GM10266 (cell line): Measurements from ENCODE around the gene SNPH.

Experiments
- DNase-seq: peaks from one replicate; pipeline ENCODE4 v3.0.0; 2012; ENCODE audit errors: extremely low spot score
- TF ChIP-seq, protein P1 (sequence below): IDR thresholded peaks from 2 replicates; pipeline ENCODE4 v1.5.1; 2012; ENCODE audit warnings: mild to moderate bottlenecking, low read depth; ENCODE audit not compliant: control insufficient read depth, insufficient read depth; ENCODE audit errors: missing control alignments

The SNPH gene

DNA sequence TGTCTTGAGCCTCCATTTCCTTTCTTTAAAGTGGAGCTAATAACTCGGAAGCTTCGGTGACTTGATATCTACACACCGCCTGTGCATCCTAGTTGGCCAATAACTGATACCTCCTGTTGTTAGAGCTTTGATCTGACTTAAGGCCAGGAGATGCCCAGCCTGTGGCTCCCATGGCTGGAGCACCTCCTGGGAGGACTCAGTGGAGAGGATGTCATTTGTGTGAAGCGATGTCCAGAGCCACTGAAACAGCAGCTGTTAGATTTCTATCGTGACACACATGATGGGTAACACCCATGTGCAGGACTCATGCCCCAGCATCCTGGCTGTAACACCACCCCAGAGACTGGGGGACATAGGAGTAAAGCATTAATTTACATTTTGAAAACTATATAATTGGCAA lies 32.1 kb downstream of the SNPH start:
- TF ChIP-seq, protein P1, sequence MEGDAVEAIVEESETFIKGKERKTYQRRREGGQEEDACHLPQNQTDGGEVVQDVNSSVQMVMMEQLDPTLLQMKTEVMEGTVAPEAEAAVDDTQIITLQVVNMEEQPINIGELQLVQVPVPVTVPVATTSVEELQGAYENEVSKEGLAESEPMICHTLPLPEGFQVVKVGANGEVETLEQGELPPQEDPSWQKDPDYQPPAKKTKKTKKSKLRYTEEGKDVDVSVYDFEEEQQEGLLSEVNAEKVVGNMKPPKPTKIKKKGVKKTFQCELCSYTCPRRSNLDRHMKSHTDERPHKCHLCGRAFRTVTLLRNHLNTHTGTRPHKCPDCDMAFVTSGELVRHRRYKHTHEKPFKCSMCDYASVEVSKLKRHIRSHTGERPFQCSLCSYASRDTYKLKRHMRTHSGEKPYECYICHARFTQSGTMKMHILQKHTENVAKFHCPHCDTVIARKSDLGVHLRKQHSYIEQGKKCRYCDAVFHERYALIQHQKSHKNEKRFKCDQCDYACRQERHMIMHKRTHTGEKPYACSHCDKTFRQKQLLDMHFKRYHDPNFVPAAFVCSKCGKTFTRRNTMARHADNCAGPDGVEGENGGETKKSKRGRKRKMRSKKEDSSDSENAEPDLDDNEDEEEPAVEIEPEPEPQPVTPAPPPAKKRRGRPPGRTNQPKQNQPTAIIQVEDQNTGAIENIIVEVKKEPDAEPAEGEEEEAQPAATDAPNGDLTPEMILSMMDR = no peak
- DNase-seq = no peak

DNA sequence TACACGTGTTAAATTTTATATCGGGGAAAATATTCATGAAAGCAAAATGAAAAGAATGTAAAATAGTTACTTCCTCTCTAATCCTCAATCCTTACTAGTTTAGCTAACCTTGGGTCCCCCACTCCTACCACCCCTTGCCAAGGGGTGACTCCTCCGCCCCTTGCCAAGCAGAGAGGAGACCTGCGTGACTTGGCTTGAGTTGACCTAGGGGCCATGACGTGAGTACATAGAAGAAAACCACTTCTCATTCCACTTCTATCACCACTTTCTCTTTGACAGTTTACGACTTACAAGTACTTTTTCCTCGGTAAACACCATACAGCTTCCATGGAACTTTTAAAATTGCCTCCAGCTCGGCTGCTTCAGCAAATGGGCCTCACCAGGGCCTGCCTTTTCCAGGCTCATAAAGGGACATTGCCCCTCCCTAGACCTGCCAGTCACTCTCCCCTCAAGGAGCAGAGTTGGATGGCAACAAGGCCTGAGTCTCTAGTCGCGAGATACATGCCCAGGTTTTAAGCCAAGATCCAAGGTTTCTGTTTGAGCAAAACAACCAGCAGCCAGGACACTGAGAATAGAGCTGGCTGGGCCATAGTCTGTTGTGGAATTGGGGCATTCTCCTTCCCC lies 32.9 kb downstream of the SNPH start:
- TF ChIP-seq, protein P1 = no peak
- DNase-seq = no peak

DNA sequence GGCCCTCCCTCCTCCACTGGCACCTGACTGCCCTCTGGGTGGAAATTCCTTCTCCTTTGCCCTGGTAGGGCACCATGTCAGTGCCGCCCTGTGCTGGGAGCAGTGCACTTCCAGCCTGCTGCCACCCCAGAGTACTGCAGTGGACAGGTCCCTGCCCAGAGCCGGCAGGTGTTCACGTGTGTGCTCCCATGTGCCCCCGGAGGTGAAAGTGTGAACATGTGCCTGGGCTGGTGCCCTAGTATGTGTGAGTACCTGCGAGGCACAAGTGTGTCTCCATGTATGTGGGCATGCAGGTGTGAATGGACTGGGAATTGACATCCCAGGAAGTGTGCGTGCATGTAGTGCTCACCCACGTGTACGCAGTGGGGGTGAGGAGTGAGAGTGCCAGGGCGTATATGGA lies 33.4 kb downstream of the SNPH start:
- DNase-seq = no peak
- TF ChIP-seq, protein P1 = no peak

DNA sequence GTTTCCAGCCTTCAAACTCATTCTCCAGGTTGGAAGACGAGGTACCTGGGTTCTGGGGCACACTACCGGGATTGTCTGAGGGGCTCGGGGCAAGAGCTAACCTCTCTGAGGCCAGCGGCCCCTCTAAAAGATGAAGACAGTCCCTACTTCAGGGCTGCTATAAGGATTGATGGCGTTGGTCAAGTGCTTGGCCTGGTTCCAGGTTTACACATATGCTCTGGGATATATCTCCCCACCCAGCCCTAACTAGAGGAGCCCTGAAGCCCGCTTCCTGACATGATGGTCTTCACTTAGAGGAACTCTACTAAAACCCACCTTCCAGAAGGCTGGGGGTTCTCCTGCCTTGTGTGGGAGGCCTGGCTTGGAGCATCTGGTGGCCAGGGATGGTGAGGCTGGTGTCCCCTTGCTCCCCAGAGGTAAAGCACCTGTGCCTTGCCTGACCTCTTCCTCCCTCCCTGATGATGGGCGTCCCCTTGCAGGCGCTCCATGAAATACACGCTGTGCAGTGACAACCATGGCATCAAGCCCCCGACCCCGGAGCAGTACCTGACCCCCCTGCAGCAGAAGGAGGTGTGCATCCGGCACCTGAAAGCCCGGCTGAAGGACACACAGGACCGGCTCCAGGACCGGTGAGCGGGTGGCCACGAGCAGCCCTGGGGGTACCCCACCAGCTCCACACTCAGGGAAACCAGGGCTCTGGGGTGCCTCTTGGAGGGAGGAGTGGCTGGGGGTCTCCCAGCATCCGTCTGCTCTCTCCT lies 34.2 kb downstream of the SNPH start:
- TF ChIP-seq, protein P1 = no peak
- no peak for DNase-seq

DNA sequence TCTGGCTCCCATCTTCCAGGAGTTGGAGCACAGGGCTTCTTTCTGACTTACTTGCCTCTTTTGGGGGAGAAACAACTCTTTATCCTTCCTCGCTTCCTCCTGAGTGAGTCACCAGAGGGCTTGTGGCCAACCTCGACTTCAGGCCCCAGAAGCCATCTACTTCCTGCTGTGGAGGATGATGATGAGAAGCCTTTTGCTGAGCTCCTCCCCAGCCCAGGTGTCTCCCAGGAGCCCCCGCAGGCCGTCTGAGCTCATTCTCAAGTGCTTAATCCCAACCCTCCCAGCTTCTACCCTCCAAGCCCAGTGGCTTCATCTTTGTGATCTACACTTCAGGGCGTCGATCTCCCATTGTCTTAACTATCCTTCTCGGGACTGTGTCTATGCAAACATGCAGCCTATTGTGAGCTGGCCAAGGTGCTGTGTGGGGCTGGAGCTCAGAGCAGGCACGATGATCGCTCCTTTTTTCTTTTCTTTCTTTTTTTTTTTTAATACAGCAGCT lies 35.0 kb downstream of the SNPH start:
- no peak for DNase-seq
- TF ChIP-seq, protein P1 = no peak

DNA sequence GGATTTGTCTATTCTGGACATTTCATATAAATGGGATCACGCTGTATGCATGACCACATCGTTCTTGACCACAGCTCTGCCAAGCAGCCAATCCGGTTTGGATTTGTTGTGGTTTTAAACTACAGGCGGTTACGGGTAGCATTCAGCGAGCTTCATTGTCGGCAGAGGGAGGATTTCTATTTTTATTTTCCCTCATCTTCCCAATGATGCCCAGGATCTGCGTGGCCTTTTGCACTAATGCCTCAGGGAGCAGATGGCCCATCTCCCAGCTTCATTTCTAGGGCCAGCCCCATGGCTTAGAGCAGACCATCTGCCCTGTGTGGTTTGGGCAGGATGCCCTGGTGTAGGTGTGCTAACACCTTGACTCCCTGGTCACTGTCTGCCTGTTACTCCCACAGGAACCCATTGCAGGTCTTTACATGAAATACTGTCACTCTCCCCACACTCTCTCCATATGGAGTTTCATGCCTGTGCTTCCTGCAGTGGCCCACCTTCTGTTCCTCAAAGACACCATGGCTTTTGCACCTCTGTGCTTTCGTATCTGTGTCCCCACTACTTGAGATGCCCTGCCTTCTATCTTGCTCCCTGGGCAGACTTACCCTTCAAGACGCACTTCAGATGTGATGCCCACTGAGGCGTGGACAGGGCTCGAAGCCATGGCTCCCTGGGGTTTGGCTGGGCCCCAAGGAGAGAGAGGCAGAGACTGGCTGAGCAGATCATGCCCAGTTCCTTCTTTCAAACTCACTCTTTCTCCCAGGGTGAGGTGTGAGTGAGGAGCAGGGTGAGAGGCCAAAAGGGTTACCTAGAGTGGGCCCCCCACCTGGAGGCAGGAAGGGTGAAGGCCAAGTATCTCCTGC lies 36.8 kb downstream of the SNPH start:
- TF ChIP-seq, protein P1 = no peak
- DNase-seq = no peak
